Erythroblast (primary cell): Measurements from ENCODE around the gene KLHL5.

Experiments
- GATA1 ChIP-seq: IDR thresholded peaks from 2 replicates; pipeline ENCODE4 v1.6.1; 2011; ENCODE audit warnings: low read depth, mild to moderate bottlenecking, control low read depth, low read length, moderate library complexity
- POLR2A ChIP-seq: IDR thresholded peaks from 2 replicates; pipeline ENCODE4 v1.6.1; 2011; ENCODE audit warnings: mild to moderate bottlenecking, low read length

GRCh38 chr4:39157520-39157919 lies 95.5 kb downstream of the KLHL5 start:
- TF ChIP-seq POLR2A = no peak
- no peak for TF ChIP-seq GATA1
